HG02840 (cell line): Measurements from ENCODE around the gene SFXN1.

Experiments
- ATAC-seq: cut with Tn5 transposase; IDR thresholded peaks from one replicate; pipeline ENCODE4 v1.9.1; 2021; ENCODE audit warnings: mild to moderate bottlenecking, moderate library complexity, moderate number of reproducible peaks; ENCODE audit not compliant: unreplicated experiment, low FRiP score

SFXN1 gene

GRCh38 chr5:175464942-175465233 is 13.5 kb upstream of the SFXN1 start:
- ATAC-seq = no peak

GRCh38 chr5:175465282-175465681 is 13.1 kb upstream of the SFXN1 start:
- ATAC-seq = no peak

DNA sequence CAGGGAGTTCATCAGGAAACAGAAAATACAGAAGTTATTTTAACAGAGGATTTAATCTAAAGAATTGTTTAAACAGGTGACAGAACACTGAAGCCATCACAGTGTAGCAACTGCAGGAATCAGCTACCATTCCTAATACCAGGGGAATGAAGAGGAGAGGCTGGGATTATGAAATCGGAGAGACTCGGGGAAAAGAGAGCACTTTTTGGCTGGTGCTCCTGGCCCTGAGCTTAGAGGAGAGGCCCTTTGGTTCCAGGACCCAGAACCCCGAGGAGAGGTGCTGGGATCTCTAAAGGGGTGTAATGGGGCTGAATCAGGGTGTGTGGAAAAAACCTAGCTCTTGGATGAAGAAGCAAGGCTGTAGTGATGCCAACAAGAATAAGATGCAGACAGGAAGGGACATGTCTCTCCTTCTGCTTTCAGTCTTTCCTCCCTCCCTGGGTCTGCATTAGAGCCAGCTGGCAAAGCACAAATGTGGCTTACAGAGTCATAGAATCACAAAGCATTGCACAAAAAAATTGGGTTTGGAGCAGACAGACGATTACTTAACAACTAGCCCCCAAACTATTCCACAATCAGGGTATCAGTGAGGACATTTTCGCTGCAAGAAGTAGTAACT is 11.6 kb upstream of the SFXN1 start:
- ATAC-seq = no peak

- no peak for ATAC-seq
These were observed 10.2 kb upstream of the SFXN1 start for GRCh38 chr5:175467983-175468690.

GRCh38 chr5:175468892-175469291 is 9.5 kb upstream of the SFXN1 start:
- ATAC-seq = no peak

GRCh38 chr5:175469916-175470315 is 8.4 kb upstream of the SFXN1 start:
- ATAC-seq = no peak

- ATAC-seq = no peak
These were observed 7.6 kb upstream of the SFXN1 start for GRCh38 chr5:175470781-175471180.

DNA sequence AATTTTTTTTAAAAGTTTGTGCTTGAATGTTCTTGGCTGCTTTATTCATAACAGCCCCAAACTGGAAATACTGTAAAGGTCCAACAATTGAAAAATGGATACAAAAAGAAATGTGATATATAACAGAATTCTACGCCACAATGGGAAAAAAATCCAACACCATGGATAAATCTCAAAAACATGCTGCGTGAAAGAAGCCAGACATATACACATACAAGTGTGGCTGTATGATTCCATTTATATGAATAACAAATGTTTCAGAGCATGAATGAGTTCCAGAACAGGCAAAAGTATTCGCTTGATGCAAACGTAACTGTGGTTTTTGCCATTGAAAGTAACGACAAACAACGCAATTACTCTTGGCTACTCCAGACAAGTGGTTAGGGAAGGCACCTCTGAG is 7.2 kb upstream of the SFXN1 start:
- ATAC-seq = no peak

DNA sequence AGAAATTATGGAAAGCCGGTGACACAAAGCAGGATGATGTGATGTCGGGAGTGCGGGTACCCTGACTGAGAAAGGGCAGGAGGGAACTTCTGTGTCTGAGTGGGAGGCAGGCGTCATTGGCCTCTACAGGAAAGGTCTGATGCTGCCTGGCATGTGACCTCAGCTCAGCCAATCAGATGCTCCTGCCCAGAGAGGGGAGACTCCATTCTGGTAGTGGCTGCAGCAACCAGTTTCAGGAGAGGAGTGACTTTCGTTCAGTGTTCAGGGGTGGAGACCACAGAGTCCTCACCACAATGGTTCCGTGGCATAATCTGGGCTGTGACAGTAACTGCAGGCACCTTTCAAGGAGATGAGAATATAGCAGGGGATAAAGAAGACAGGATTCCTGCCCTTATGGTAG is 6.7 kb upstream of the SFXN1 start:
- ATAC-seq = no peak

DNA sequence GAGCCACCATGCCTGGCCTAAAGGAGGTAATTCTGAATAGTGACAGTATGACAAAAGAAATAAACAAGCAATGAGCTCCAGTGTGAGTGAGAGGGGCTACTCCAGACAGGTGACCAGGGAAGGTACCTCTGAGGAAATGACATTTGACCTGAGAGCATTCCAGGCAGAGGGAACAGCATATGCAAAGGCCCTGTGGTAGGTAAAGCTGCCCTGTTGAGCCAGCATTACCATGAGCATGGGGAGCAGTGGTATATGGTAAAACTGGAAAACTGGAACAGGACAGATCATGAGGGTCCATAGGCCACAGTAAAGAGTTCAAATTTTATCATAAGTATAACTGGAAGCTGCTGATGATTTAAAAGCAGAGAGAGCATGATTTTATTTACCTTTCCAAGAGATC is 6.0 kb upstream of the SFXN1 start:
- ATAC-seq = no peak

GRCh38 chr5:175475248-175475647 is 3.1 kb upstream of the SFXN1 start:
- ATAC-seq = no peak

DNA sequence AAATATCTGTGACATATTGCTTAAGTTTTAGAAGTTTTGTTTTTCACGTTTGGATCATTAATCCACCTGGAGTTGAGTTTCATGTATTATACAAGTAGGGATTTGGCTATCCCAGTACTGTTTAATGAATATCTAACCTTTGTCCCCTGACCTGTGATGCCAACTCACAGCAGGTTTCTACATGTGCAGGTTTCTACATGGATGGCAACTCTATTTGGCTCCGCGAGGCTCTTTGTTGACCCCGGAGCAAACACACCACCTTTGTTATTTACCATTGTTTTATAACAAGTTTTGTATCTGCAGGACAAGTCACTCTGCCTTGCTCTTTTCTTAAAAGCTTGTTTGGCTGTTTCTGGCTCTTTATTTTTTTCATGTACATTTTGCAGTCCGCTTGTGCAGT is 920 bp upstream of the SFXN1 start:
- no peak for ATAC-seq

- ATAC-seq = no peak
These were observed 364 bp upstream of the SFXN1 start for GRCh38 chr5:175478008-175478383.

- ATAC-seq = no peak
These were observed 943 bp downstream of the SFXN1 start for GRCh38 chr5:175479125-175479881.

DNA sequence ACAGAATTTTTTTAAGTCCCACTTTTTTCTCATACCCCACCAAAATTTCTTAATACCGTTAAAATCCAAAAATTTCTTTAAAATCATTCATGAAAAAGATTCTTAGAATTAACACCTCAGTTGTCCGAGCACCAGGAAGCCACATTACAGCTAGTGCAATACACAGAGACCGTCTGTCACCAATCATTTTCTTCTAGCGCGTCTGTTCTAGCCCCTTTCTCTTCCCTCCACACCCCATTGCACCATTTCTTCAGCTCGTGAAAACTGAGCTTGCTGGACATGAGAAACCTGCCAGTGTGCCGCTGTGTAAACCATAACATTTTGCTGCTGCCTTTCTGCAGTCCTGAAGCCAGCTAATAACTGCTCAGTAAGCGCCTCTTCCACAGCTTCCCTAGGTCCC is 5.0 kb downstream of the SFXN1 start:
- no peak for ATAC-seq

DNA sequence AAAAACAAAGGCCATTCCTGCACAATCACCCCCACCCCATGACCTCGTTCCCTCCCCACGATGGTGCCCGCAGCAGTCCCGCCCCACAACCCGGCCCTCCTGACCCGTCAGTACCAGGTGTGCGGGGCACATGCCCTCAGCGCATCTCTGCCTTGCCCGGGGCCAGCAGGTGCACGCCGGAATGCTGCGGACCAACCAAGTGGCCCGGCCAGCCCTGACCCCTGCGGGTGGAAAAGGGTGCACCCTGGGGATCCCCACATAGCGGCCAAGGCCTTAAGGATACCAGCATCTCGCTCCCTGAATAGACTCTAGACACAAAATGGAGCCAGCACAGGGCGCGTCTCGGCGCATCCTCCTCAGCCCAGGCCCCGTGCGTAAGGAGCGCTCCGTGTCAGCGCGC is 6.0 kb downstream of the SFXN1 start:
- ATAC-seq = no peak

GRCh38 chr5:175484829-175485228 is 6.5 kb downstream of the SFXN1 start:
- no peak for ATAC-seq

DNA sequence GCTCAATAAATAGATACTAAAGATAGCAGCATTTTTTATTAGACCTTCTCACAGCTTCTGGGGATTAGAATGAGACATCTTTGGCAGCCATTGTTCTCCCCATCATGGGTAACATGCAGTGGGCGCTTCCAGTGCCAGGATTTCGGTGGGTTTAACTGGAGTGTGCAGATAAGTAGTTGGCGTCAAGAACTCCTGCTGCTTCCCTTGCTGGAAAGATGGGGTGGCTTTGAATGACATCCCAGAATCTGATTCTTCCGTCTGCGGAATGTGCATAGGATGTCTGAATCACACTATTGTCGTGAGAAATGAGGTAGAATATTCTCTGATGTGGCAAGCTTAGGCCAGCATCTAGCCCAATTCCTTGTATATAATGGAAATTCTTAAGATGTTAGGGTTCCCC is 7.3 kb downstream of the SFXN1 start:
- ATAC-seq = no peak

DNA sequence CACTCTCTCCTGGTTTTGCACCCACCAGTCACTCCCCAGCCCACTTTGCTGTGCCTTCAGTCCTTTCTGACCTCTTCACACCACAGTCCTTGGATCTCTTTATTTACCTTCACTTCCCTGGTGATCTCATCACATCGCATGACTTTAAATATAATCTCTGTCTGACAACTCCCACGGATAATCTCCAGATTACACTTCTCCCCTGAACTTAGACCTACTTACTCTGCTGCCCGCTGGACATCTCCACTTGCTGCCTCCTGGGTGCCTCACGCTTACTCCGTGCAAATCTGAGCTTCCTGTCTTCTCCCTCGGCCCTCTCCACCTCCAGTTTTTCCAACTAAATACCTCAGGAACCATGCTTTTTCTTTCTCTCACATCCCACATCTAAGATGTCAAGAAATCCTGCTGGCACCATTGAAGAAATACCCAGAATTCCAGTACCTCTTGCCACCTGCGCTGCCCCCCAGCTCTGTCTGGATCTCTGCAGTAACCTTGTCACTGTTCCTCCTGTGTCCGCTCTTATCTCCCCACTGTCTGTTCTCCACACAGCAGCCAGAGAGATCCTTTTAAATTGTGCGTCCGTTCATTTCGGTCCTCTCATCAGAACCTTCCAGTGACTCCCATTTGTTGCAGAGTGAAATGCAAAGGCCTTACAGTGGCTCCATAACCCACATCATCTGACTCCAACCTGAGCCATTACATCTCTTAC is 9.3 kb downstream of the SFXN1 start:
- no peak for ATAC-seq

- ATAC-seq = no peak
These were observed 11.5 kb downstream of the SFXN1 start for GRCh38 chr5:175489693-175490443.

DNA sequence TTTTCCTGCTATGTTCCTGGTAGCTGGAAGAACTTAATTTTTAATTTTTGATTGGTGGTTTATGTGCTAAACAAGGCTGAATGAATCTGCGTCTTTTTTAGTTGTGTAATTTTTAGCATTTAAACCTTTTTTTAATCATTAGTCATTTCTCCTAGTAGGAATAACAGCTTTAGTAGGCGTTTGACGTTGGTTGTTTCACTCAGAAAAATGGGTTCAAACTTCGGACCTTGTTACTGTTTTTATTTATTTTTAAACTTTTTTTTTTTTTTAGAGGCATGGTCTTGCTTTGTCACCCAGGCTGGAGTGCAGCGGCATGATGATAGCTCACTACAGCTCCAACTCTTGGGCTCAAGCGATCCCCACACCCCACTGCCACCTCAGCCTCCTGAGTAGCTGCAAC is 12.9 kb downstream of the SFXN1 start:
- no peak for ATAC-seq
